BE2C (cell line): Measurements from ENCODE around the gene ZNF732. TPM values are rescaled to one million over a fixed set of nuclear protein-coding genes. Genes with fewer than 3 reads are reported as not detected.

Source experiments
- DNase-seq: peaks from one replicate; pipeline ENCODE4 v3.0.0-alpha.2; 2020
- H3K27me3 ChIP-seq: fragments of 250-450 bp; sonication (Bioruptor Pico); 2 replicates; pipeline ENCODE4 v1.5.1; 2020; ENCODE audit warnings: mild to moderate bottlenecking
- H3K36me3 ChIP-seq: fragments of 250-450 bp; sonication (Bioruptor Pico); 2 replicates; pipeline ENCODE4 v1.5.1; 2020; ENCODE audit warnings: mild to moderate bottlenecking
- H3K4me1 ChIP-seq: fragments of 250-450 bp; sonication (Bioruptor Pico); 2 replicates; pipeline ENCODE4 v1.5.1; 2020
- H3K4me3 ChIP-seq: 2 replicates; pipeline ENCODE4 v1.5.1; 2011; ENCODE audit warnings: low read depth, low read length
- H3K9me3 ChIP-seq: fragments of 250-450 bp; sonication (Bioruptor Pico); 2 replicates; pipeline ENCODE4 v1.5.1; 2020
- CTCF ChIP-seq: IDR thresholded peaks from 2 replicates; pipeline ENCODE4 v1.5.1; 2012; ENCODE audit warnings: mild to moderate bottlenecking, low read depth, low read length
- polyA plus RNA-seq: library from polyadenylated mRNA; unstranded; fragments of >200 nt; gene quantifications from one replicate; pipeline ENCODE4 v1.2.1, GENCODE V29; 2012; ENCODE audit warnings: low read depth, missing spikeins; ENCODE audit not compliant: insufficient read length, insufficient read depth

Gene ZNF732
- 0.22 TPM for polyA plus RNA-seq

GRCh38 chr4:304969-305680, at the start of gene ZNF732:
TSS of gene ZNF732 (minus strand) at chr4:305474. CDS start at chr4:305310, 164 bp downstream.
- H3K9me3 ChIP-seq, result peaks cover 8% of the 10 kb centered on the region
- H3K4me3 ChIP-seq, result peak within 1 kb of the TSS; percentile 45
- H3K27me3 ChIP-seq, result no peaks in the 10 kb centered on the region
- H3K36me3 ChIP-seq, result no peaks in the 10 kb centered on the region
- peak; percentile 66 for DNase-seq
- peaks cover 3% of the 10 kb centered on the region; the same call in 1 of the 2 replicates for H3K4me1 ChIP-seq
- TF ChIP-seq CTCF, result no peak

- H3K27me3 ChIP-seq, result no peaks in the 10 kb centered on the region
- no peak overlapping the region for H3K4me3 ChIP-seq
- TF ChIP-seq CTCF, result peak; percentile 22; the same call in 1 of the 2 replicates
- no peaks in the 10 kb centered on the region for H3K4me1 ChIP-seq
- H3K36me3 ChIP-seq, result peaks cover 52% of the 10 kb centered on the region
- no peak for DNase-seq
- H3K9me3 ChIP-seq, result peaks cover 4% of the 10 kb centered on the region
Measured at GRCh38 chr4:340011-340410, 34.7 kb upstream of the ZNF732 start.

GRCh38 chr4:338759-339097, 33.5 kb upstream of the ZNF732 start:
- Histone ChIP-seq H3K4me1 (no peaks in the 10 kb centered on the region), H3K4me3 (peak overlapping the region; percentile 94), H3K9me3 (peaks cover 4% of the 10 kb centered on the region), H3K27me3 (no peaks in the 10 kb centered on the region), H3K36me3 (peaks cover 39% of the 10 kb centered on the region)
- no peak for TF ChIP-seq CTCF
- peak; percentile 14 for DNase-seq

- TF ChIP-seq CTCF, result no peak
- H3K27me3 ChIP-seq, result no peaks in the 10 kb centered on the region
- H3K4me3 ChIP-seq, result peak overlapping the region; percentile 94
- H3K9me3 ChIP-seq, result peaks cover 4% of the 10 kb centered on the region
- peaks cover 33% of the 10 kb centered on the region for H3K36me3 ChIP-seq
- peak; percentile 52 for DNase-seq
- H3K4me1 ChIP-seq, result no peaks in the 10 kb centered on the region
Measured at GRCh38 chr4:337932-338758, 32.9 kb upstream of the ZNF732 start.

- H3K4me3 ChIP-seq, result peak within 1 kb of the TSS; percentile 94
- H3K36me3 ChIP-seq, result peaks cover 25% of the 10 kb centered on the region
- peak; percentile 95 for DNase-seq
- peaks cover 4% of the 10 kb centered on the region for H3K9me3 ChIP-seq
- no peaks in the 10 kb centered on the region for H3K27me3 ChIP-seq
- no peak for TF ChIP-seq CTCF
- no peaks in the 10 kb centered on the region for H3K4me1 ChIP-seq
Measured at GRCh38 chr4:337143-337931, 32.1 kb upstream of the ZNF732 start, which contains the start of gene ZNF141. TSS of gene ZNF141 (plus strand) at chr4:337814. CDS start at chr4:337984, 170 bp downstream.
